Hindlimb muscle (tissue), 1 donor: ENCODE data around the gene AMDHD2. TPM values are rescaled to one million over a fixed set of nuclear protein-coding genes. Genes with fewer than 3 reads are reported as not detected.
"Not testable (repeated sequence)": the region's sequence is repeated elsewhere in the genome, so short reads cannot be mapped to it uniquely, and the experiment has no call there.

ENCODE experiments used
- DNase-seq: peaks from one replicate; pipeline ENCODE4 v3.0.0-alpha.2; 2013
- polyA plus RNA-seq: library from polyadenylated mRNA; unstranded; fragments of 120-200 nt; gene quantifications from one replicate; pipeline ENCODE4 v1.2.1, GENCODE V29; 2013; ENCODE audit not compliant: insufficient read length

Gene AMDHD2
- polyA plus RNA-seq, 1 donor: 13.2 TPM

DNA sequence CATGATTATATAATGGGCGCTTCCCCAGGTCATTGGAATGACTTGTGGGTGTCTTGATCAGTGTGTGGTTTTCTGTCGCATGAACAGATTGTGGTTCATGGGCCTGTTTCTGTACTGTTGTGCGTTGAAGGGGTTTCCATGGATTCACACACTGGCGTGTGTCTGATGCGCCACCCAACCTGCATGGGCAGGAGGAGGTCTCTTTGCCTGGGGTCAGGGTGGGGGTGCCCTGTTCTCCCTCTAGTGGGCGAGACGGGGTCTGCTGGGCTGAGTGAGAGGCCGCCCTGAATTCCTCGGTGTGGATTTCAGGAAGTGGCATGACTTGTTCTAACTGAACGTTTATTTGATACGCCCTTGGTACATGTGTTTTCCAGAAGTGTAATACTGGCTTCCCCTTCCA is 60.0 kb downstream of the AMDHD2 start:
- DNase-seq: not testable (repeated sequence)

GRCh38 chr16:2580818-2581217 is 60.6 kb downstream of the AMDHD2 start:
- DNase-seq: not testable (repeated sequence)

Other genes with a start within 250 kb of the AMDHD2 start
- 18.4 TPM for gene ABCA3, start 179.6 kb upstream of the AMDHD2 start, polyA plus RNA-seq
- 7.0 TPM for gene CCNF, start 90.9 kb upstream of the AMDHD2 start, polyA plus RNA-seq
- gene TEDC2, start 60.3 kb upstream of the AMDHD2 start, polyA plus RNA-seq: 5.6 TPM
- gene NTN3, start 49.1 kb upstream of the AMDHD2 start, polyA plus RNA-seq: 4.4 TPM
- 30.0 TPM for gene TBC1D24, start 45.2 kb upstream of the AMDHD2 start, polyA plus RNA-seq
- gene ATP6V0C, start 6.4 kb upstream of the AMDHD2 start, polyA plus RNA-seq: 129 TPM
- gene CEMP1, start 11.0 kb downstream of the AMDHD2 start, polyA plus RNA-seq: 2.5 TPM
- 33.0 TPM for gene PDPK1, start 17.6 kb downstream of the AMDHD2 start, polyA plus RNA-seq
- gene KCTD5, start 162.2 kb downstream of the AMDHD2 start, polyA plus RNA-seq: 25.1 TPM
- gene PRSS27, start 199.9 kb downstream of the AMDHD2 start, polyA plus RNA-seq: 1.0 TPM
- 553 TPM for gene SRRM2, start 232.3 kb downstream of the AMDHD2 start, polyA plus RNA-seq